ENCODE measurements around the gene ATP1A3.

Gene ATP1A3

DNA sequence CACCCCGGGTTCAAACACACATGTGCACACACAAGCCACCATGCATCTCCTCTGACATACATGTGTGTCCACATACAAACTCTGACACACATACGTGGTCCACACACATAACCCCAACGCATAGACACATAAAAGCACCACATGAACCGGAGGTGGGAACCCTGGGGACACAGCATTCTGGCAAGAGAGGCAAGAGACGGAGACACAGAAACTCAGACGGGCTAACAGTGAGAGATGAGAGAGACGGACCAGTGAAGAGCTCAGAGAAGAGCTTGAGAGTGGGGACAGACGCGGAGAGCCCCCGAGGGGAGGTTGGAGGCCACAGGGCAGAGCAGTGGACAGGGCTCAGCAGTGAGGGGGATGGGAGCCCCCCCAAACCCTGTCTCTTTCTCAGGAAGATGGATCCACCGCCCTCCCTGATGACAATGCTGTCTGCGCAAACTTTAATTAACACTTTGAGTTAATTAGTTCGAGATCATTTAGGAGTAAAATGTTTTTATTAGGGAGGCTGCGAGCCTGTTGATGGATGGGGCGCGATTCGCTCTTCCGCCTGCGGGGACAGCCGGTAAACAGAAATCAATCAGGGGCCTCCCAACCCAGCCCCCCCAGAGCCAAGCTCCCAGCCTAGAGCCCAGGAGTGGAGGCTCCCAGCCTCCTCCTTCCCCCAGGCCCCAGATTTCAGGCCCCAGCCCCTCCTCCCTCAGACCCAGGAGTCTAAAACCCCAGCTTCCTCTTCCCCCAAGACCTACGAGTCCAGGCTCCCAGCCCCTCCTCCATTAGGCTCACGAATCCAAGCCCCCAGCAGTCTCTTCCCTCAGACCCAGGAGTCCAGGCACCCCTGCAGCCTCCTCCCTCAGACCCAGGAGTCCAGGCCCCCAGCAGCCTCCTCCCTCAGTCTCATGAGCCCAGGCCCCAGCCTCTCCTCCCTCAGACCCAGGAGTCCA is 56.2 kb downstream of the ATP1A3 start:
- Histone ChIP-seq H3K36me3 (ENCODE audit: control insufficient read depth, insufficient read depth, low read length) (no peaks in the 10 kb centered on the region), H3K4me2 (ENCODE audit: low read length) (no peak overlapping the region), H3K4me1 (peaks cover 4% of the 10 kb centered on the region), H3K27me3 (ENCODE audit: control insufficient read depth, insufficient read depth, low read length) (no peaks in the 10 kb centered on the region), H3K9me3 (ENCODE audit: control insufficient read depth, low read length) (no peaks in the 10 kb centered on the region), H3K79me2 (no peaks in the 10 kb centered on the region), H2AFZ (no peak overlapping the region), H3K4me3 (ENCODE audit: low read depth, low read length) (no peak overlapping the region), H3K9ac (no peak overlapping the region), H3K27ac (no peak overlapping the region)
- TF ChIP-seq, protein P1, sequence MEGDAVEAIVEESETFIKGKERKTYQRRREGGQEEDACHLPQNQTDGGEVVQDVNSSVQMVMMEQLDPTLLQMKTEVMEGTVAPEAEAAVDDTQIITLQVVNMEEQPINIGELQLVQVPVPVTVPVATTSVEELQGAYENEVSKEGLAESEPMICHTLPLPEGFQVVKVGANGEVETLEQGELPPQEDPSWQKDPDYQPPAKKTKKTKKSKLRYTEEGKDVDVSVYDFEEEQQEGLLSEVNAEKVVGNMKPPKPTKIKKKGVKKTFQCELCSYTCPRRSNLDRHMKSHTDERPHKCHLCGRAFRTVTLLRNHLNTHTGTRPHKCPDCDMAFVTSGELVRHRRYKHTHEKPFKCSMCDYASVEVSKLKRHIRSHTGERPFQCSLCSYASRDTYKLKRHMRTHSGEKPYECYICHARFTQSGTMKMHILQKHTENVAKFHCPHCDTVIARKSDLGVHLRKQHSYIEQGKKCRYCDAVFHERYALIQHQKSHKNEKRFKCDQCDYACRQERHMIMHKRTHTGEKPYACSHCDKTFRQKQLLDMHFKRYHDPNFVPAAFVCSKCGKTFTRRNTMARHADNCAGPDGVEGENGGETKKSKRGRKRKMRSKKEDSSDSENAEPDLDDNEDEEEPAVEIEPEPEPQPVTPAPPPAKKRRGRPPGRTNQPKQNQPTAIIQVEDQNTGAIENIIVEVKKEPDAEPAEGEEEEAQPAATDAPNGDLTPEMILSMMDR (IDR thresholded peaks at IDR 0.05), result no peak

DNA sequence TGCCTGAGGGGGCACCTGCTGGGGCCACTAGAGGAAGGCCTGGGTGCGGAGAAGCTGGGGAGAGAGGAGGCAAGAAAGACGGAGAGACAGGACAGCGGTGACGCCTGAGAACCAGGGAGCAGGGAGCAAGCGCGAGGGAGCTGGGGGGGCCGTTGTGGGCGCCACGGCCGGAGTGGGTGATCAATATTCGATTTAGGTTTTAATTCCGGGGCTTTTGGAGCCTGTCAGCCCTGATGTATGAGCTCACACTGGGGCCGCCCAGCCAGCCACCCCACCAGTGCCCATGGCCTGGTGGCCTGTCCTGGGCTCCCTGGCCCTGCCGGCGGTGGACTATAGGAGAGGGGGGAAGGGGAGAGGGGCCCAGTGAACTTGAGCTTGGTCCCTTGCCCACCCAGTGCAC is 57.1 kb downstream of the ATP1A3 start:
- Histone ChIP-seq H3K27me3 (ENCODE audit: control insufficient read depth, insufficient read depth, low read length) (no peaks in the 10 kb centered on the region), H3K36me3 (ENCODE audit: control insufficient read depth, insufficient read depth, low read length) (no peaks in the 10 kb centered on the region), H2AFZ (no peak overlapping the region), H3K27ac (no peak overlapping the region), H3K4me2 (ENCODE audit: low read length) (no peak overlapping the region), H3K4me1 (peaks cover 4% of the 10 kb centered on the region), H3K4me3 (ENCODE audit: low read depth, low read length) (no peak overlapping the region), H3K9ac (no peak overlapping the region), H3K79me2 (no peaks in the 10 kb centered on the region), H3K9me3 (ENCODE audit: control insufficient read depth, low read length) (no peaks in the 10 kb centered on the region)
- TF ChIP-seq, protein P1 (IDR thresholded peaks at IDR 0.05), result no peak

DNA sequence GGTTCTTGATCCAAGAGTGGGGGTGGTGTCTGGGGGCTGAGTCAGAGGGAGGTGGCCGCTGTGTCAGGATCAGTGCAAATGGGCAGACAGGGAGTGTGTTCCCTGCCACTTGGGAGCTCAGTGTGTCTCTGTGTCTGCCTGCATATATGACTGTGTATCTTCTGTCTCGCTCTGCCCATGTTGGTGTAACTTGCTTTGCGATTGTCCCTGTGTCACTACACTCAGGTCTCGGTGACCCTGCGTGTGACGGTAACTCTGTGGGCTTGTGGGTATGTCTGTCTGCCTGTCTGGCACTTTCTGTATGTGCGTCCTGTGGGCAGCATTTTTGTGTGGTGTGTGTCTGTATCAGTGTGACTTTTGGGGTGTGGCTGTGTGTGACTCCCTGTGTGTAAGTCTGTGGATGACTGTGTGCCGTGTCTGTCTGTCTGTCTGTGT is 57.6 kb downstream of the ATP1A3 start:
- no peaks in the 10 kb centered on the region for H3K79me2 ChIP-seq
- H3K9me3 ChIP-seq (ENCODE audit: control insufficient read depth, low read length), result no peaks in the 10 kb centered on the region
- H3K4me3 ChIP-seq (ENCODE audit: low read depth, low read length), result no peak overlapping the region
- no peak overlapping the region for H3K9ac ChIP-seq
- no peaks in the 10 kb centered on the region for H3K27me3 ChIP-seq (ENCODE audit: control insufficient read depth, insufficient read depth, low read length)
- no peak overlapping the region for H3K4me2 ChIP-seq (ENCODE audit: low read length)
- H3K36me3 ChIP-seq (ENCODE audit: control insufficient read depth, insufficient read depth, low read length), result no peaks in the 10 kb centered on the region
- TF ChIP-seq, protein P1 (IDR thresholded peaks at IDR 0.05), result no peak
- H2AFZ ChIP-seq, result no peak overlapping the region
- H3K27ac ChIP-seq, result no peak overlapping the region
- peaks cover 8% of the 10 kb centered on the region for H3K4me1 ChIP-seq

DNA sequence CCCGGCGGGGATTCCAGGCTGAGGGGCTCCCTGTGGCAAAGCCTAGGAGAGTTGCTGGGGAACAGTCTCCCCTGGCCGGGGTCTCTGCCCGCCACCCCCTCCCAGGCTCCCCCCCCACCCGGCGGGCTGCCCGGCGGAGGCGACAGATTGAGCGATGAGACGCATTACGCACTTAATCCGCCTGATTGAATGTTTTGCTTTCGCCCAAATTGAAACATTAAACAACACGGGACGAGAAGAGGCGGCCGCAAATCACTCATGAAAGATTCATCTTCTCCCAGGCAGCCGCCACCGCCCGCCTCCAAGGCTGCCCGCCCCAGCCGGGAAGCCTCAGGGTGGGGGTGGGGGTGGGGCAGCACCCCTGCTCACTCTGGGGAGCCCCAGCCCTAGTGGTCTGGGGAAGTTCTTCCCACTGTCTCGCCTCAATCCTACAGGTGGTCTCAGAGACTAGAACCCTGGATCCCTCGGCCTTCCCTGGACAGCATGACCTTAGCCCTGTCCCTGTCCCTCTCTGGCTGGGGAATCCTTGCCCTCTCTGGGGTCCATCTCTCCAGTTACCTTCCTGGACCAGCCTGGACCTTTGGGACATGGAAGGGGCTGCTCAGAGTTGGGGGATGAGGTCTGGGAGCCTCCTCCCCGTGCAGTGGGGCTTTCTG is 58.1 kb downstream of the ATP1A3 start:
- Histone ChIP-seq H3K79me2 (no peaks in the 10 kb centered on the region), H3K4me2 (ENCODE audit: low read length) (no peak overlapping the region), H3K9ac (no peak overlapping the region), H3K36me3 (ENCODE audit: control insufficient read depth, insufficient read depth, low read length) (no peaks in the 10 kb centered on the region), H3K27me3 (ENCODE audit: control insufficient read depth, insufficient read depth, low read length) (no peaks in the 10 kb centered on the region), H2AFZ (no peak overlapping the region), H3K4me1 (peaks cover 9% of the 10 kb centered on the region), H3K27ac (no peak overlapping the region), H3K9me3 (ENCODE audit: control insufficient read depth, low read length) (no peaks in the 10 kb centered on the region), H3K4me3 (ENCODE audit: low read depth, low read length) (no peak overlapping the region)
- TF ChIP-seq, protein P1 (IDR thresholded peaks at IDR 0.05), result no peak

Measured in parathyroid adenoma (tissue), 2 donors.